GM18499 (cell line): Measurements from ENCODE around the gene PITPNM1.

Experiments
- ATAC-seq: cut with Tn5 transposase; IDR thresholded peaks from one replicate; pipeline ENCODE4 v1.9.1; 2021; ENCODE audit warnings: moderate number of reproducible peaks; ENCODE audit not compliant: insufficient read depth, unreplicated experiment

Gene PITPNM1

DNA sequence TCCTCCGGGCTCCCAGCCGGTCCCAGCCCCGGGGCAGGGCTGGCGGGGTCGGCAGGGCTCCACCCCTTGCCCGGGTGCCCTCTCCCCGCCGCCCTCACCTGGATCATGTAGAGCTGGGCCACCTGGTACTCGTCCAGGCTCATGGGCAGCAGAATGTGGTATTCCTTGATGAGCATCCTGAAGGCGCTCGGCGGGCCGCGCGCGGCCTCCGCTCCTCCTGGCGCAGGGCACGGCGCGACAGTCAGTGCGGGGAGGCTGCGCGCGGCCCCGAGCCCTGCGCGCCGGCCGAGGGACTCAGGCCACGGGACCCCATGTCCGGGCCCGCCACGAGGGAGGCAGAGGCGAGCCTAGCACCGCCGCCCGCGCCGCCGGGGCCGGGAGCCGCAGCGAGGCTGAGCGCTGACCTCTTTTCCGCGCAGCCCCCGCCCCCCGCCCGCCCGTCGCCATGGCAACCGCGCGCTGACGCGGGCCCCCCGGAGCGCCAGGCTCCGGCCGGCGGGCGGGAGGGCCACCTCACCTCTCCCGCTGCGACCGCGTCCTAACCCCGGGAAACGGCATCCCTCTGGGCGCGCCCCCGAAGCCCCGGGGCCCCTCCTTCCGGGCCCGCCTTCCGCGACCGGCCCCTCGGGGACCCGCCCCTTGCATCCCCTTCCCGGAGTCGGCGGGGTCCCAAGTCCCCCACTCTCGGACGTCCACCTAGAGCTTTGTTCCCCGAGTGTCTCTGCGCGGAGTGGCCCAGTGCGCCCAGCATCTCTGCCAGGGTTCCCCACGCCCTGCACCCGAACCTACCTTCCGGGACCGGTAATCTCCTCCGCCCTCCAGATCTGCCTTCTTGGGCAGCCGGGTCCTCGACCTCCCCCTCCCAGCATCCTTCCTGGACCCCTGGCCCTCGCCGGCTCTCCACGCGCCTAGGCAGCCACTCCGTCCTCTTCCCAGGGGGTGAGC, 886 bp downstream of the PITPNM1 start:
- no peak for ATAC-seq

DNA sequence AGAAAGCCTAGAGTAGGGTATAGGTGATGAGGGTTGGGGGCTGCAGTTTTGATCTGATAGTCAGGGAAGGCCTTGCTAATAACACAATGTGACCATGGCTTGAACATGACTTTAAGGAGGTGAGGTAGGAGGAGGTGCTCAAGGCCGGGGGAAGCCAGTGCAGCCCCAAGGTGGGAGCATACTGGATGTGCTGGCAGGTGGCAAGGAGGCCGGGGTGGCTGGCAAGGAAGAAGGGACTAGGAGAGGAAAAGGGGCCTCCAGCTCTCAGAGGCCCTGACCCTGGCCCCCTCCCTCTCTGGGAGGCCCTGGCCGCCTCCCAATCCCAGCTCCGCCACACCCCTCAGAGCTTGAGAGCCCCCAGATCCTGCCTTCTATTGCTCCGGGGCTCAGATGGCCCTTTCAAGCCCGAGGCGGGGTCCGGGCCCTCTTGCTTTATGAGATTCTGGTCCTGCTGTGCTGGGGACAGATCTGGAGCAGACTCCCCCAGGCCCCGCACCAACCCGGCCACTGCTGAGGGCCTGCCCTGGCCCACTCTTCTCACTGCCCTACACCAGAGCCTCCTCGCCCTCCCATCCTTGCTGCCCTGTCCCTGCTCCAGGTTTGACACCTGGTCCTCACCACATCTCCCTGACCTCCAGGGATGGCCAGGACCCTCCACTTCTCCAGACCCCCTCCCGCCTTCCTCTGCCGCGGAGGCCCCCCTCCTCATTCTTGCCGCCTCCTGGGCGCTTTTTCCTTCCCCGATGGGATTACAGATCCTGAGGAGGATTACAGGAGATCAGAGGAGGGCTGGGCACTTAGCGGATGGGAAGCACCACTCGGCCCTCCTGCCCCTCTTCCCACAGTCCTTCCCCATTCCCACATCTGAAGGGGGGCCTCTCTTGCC, 1.8 kb downstream of the PITPNM1 start:
- ATAC-seq = no peak

DNA sequence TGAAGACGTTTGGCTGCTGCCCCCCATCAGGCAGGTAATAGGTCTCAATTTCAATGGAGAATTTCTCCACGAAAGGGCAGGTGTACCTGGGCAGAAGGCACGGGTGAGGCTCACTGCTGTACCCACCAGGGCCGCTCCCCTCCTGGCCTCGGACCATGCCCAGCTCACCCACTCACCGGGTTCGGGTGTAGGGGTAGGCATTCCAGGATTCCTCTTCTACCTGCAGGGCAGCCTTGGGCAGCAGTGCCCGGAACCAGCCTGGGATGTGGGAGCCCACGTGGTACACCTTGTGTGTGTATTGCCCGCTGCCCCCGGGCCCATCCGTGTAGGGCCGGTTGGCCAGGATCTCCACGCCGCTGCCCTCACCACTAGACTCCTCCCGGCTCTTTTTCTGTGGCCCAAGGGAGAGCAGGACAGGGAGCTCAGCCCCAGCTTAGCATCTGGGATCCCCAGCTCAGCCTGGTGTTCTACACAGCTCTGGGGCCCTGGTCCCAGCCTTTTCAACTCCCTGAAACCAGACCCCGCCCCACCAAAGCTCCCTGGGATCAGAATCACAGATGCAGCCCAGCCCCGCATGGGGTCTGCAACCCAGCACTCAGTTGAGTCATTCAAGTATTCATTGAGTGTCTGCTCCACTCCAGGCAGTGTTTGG, 2.7 kb downstream of the PITPNM1 start:
- ATAC-seq = no peak

DNA sequence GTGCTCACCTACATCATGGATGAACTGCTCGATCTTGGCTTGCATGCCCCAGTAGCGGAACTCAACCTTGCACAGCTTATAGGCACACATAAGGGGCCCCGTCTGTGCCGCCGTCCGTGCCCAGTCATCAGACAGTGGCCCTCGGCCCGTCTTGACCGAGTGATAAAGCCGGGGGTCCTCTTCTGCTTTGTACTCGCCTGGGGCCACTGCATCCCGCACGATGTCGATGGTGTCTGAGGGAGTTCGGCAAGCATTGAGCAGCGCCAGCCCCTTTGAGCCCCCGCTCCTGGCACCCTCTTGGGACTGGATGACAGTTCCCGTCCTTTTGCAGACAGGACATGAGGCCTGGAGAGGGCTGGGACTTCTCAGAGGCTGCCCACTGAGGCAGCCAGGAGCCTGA, 3.3 kb downstream of the PITPNM1 start:
- no peak for ATAC-seq

DNA sequence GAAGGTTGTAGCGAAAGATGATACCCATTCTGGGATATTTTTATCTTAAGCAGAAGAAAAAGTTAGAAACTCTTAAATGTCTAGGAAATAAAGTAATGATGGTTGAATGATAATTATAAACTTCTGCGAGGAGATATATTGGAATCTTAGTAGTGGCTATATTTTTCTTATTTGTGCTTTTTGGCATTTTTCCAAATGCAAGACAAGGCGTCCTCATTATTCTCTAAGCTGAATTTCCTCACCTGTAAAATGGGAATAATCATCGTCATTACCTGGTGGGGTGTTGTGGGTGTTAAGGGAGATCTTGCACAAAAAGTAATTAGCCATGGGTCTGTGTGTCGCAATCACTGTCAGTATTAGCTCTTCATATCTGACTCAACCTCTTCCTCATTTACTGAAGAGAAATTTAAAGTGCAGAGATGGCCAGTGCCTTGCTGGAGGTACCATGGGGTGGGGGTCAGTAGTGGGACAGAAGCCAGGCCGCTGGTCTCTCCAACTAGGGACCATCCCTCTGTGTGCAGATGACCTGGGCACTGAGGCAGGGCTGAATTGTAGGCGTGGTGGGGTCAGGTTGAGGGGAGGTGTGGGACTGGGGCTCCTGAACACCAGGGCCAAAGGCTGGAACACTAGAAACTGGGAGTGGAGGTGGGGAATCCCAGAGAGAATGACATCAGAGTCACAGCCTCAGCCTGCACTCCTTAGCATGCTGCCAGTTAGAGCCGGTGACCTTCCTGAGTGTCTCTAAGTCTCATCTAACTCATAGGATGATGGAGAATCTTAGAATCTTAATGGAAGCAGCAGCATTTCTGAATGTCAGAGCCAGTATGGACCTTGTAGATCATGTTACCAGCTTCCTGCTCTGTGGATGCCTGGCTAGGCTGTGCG, 4.1 kb downstream of the PITPNM1 start:
- ATAC-seq = no peak

DNA sequence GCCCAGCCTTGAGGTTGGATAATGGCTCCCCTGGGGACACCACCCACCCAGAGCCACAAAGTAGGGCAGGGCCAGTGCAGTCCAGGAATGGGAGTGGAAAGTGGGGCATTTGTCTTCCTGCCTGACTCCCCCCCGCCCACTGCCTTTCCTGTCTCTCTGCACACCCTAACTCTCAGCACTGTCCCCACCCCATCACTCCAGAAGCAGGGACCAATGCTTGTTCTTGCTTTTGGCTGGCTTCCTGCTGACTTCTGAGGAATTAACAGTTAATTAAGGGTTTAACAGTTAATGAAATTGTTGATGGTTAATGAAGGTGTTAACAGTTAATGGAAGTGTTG, 4.7 kb downstream of the PITPNM1 start:
- no peak for ATAC-seq

DNA sequence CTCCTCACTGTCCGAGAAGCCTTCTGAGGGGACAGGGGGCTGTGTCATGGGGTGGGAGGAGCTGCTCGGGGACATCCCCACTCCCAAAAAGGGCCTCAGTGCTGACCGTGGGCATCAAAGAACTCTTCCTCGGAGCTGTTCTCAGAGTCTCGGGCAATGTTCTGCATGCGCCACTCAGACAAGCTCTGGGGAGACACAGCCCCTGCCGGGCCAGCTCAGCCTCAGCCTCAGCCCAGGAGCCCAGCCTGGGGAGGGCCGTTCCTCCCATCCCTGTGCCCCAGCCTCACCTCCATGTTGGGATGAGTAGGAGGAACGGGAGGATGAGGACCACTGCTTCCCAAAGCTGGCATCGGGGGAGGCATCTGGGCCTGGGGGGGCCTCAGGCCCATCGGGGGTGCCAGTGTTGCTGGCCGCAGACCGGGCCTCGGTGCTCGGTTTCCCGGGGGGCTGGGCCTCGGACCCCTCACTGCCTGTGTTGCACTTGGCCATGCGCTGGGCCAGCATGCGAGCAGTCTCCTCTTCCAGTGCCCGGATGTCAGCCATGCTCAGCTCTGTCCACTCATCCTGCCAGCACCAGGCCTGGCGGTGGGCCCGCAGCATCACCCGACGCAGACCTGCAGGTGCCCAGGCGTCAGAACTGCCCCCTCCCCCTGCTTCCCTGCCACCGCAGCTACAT, 5.2 kb downstream of the PITPNM1 start:
- no peak for ATAC-seq

DNA sequence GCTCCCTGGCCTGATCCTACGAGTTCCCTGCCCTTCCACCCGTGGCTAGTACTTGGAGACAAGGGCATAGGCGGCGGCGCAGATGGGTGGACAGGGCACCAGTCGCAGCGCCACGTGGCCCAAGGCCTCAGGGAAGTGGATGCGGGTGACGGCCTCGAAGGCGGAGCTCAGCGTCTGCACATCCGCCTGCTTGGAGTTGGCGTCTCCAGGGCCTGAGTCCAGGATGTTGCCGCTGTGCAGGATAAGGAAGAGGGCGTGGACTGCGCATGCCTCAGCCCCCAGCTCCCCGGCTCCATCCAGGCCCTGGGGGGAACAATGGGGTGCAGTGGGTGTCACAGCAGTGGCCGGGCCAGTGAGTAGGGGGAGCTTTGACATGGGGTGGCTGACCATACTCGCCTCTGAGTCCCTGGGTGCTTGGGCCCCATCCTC, 6.6 kb downstream of the PITPNM1 start:
- ATAC-seq = no peak

DNA sequence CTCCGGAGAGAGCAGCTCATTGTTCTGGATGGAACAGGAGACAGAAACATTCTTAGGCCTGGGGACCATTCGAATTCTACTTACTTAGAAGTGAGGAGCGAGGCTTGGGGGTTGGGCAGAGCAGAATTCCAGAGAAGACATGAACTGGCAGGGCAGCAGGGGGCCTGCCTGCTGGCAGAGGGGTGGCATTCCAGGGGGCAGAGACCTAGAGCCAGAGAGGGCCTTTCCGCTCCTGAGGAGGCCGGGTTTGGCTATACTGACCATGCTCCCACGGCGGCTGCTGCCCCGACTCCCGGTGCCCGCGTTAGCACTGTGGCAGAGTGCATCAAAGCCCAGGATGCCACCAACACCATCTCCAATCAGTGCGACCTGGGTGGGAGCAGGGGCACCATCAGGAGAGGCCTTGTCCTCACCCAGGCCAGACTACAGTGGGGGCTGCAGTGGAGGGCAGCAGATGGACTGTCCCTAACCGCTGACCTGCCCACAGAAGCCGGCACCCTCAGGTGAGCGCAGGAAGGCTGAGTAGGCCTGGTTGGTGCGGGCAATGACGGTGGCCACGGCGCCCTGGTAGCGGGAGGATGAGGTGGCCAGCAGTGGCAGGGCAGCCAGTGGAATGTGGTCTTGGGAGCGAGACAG, 7.4 kb downstream of the PITPNM1 start:
- no peak for ATAC-seq

DNA sequence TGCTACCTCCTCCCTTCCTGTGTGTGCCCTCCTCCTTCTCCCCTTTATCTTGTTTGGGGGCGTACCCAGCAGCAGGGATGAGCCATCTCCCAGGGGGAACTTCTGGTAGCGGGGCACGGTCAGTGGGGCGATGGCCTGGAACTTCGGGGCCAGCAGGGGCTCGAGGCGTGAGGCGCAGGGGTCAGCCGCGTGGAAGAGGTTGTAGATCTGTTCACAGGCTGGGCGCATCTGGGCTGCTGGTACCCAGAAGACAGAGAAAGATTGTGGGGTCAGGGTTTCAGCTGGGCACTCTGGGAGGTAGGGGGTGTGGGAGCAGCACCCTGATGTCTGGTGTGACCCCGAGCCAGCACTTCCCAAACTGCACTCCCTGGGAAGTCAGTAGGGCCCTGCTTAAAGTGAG, 9.1 kb downstream of the PITPNM1 start:
- ATAC-seq = no peak

DNA sequence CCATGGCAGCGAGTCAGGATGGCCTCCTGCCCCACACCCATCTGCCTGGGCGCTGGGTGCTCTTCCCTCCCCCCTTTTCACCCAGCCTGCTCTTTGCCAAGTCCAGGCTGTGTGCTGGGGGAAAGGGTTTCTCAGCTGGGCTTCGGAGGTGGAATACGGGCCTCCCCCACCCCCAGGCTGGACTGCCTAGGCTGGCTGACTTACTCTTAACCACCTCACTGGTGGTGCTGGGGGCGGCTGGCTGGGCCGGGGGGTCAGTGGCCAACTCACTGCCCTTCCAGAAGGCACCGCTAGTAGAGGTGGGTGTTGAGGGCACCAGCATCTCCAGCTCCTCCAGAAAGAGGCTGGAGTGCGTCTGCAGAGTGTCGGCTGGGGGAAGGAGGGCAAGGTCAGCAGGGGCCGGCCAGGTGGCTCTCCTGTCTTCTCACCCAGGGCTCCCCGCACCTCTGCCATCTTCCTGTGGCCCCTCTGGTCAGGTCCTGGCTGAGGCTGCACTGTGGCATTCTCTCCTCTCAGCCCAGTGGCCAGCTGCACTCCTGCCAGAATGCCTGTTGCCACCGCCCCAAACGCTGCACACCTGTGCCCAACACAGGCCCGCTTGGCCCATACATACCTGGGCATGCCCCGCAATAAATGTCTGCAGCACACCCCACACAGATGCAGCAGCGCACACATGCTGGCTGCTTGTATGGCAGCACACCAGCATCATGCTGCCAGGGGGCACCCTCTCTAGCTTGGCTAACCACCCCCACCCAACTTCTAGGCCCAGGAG, 9.7 kb downstream of the PITPNM1 start:
- ATAC-seq = no peak

DNA sequence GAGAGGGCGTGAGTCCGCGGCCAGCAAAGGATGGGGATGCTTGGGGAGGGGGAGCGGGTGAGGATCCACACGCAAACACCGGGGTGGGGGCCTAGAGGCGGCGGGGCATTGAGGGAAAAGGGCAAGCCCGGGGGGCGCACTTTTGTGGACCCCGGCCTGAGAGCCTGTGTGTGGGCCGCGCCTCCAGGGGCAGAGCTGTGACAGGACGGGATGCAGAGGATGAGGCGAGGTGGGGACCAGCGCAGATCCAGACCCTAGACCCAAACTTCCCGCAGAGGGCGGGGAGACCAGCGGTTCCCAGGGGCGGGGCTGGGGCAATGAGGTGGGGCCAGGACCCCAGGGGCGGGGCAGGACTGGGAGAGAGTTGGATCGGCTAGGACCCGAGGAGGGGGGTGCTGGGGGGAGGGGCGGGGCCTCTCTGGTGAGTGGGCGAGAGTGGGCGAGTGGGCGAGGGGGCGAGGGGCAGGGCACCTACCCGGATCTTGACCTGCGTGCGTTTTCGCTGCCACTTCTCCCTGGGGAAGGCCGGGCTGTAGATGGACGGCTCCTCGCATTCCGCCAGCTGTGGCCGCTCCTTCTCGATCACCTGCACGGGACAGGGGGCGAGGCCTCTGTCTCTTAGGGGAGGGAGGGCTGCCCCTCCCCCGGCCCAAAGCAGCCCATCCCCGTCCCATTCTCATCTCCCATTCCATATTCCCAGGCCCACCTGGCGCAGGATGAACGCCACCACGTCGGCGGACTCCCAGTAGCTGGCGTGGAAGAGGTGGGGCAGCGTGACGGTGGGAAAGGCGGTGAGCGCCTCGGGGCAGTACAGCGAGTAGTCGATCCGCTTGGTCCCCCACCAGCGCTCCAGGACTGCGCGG, 10.6 kb downstream of the PITPNM1 start:
- no peak for ATAC-seq

DNA sequence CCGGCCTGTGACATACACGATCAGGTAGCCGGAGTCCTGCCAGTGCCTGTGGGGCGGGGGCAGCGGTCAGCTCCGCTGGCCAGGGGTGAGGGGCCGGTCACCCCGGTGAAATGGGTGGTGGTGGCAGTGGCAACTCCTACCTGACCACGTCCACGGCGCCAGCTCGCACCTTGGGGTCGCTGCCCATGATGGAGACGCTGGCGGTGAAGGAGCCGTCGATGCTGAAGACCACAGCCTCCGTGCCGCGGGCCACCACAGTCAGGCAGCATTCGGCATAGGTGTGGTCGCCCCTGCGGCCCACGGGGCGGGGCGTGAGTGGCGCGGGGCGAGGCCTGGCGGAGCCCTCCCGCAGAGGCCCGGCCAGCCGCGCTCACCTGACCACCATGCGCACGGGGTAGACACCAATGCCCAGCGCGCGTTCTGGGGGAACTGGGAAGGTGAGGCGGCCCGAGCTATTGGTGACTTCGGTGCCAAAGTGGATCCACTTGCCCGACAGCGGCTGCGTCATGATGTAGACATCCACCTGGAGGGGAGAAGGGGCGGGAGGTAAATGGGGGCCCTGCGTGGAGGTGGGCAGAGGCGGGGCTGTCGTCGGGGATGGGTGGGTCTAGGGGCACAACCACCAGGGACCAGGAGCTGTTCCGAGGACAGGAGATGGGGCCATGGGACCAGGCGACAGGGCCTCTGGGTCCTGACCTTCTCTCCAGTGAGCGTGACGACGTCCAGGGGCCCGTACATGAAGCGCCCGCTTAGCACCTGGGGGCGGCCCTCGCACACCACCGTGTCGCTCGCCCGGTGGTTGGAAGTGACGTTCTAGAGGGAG, 11.4 kb downstream of the PITPNM1 start:
- ATAC-seq = no peak

DNA sequence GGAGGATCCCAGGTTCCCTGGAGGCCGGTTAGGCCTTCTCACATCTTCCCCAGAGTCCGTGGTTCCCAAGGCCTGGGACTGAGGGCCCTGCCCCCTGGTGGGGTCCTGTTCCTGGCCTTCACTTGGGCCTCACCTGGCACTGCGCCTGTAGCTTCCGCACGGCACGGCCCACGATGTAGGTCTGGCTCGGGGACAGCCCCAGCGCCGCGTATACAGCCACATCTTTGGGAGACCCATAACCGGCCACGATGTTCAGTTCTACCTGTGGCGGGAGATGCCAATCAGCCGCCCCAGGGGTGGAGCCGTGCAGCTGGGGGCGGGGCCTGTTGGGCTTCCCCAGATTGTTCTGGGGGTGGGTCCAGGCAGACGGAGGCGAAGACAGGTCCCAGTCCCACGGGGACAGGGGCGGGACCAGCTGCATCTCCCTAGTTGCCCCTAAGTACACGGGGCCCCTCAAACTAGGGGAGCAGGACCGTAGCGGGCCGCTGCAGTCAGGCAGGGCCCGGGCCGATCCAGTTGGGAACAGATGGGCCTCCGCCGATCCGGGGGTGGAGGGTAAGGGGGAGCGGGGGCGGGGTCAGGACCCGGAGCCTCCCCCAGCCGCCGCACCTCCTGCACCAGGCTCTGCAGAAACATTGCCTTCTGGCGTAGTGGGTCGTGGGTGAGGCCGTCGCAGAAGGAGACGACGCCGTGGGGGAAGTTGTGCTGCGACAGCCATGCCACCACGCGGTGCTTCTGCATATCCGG, 12.2 kb downstream of the PITPNM1 start:
- ATAC-seq = no peak

DNA sequence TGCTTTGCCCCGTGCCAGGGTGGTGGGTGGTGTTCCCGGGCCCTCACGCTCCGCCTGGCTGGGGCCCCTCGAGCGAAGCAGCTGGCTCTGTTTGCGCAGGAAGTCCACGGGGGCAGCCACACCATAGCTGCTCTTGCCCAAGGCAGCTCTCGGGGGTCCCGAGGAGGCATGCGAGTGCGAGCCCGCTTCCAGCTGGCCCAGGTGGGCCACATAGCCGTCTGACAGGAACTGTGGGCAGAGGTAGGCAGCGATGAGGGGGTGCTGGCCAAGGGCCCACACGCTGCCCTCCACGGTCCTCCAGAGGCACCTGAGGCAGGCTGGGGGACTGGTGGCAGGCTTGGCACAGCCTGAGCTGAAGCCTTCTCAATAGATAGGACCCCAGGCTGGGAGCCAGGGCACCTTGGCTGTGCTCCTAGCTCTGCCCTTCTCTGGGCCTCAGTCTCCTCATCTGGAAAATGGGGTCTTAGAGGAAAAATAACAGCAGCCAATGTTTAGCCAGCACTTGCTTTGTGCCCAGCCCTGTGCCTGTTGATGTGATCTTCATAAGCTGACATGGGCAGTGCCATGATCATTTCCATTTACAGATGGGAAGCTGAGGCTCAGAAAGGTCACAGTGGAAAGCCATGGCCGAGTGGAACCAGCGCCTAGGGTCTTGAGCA, 13.0 kb downstream of the PITPNM1 start:
- no peak for ATAC-seq
